ENCODE measurements around the gene LRPAP1.

DNA sequence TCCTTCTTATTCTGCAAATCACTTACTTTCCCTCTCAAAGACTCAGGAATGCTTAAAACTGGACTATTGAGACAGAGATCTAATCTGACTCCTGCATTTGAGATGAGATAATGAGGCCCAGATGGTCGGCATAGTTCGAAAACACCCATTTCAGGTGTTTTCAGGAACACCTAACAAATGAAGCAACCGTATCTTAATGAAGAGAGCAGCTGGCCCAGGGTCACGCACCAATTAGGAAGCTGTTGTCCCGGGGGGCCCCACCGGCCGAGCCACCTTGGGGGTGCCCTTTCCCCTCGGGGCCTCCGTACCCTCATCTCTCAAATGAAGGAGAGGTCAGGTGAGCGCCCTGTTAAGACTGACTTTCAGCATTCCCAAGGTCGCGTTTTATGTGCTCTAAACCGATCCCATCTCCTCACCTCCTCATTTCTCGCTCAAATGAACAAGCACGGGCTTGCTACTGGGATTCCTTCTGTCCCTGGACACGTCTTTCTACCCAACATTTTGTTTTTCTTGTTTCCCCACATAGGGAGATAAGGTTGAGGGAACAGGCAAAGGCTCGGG lies 824 bp downstream of the LRPAP1 start:
- TF ChIP-seq CTCF (conservative IDR thresholded peaks at IDR 0.05; ENCODE audit: low read depth in 2 of 2) (no peak), ETS1 (IDR thresholded peaks at IDR 0.05) (no peak), EZH2 (IDR thresholded peaks at IDR 0.05; ENCODE audit: low read depth, unreplicated experiment) (no peak), CREB1 (CRISPR knock-in tag; IDR thresholded peaks at IDR 0.05; ENCODE audit: low read depth) (no peak), STAT1 (IDR thresholded peaks at IDR 0.05; ENCODE audit: unreplicated experiment) (no peak)
